HTERT RPE-1 (cell line): Measurements from ENCODE around the gene HSFX1.

Experiments used
- in situ Hi-C: fragments of 300-500 bp; cut with MboI; formaldehyde crosslinking; loops from 4 replicates; pipeline ENCODE4 v1.14.3; 2020; ENCODE audit warnings: low sequenced_read_pairs

Gene HSFX1

DNA sequence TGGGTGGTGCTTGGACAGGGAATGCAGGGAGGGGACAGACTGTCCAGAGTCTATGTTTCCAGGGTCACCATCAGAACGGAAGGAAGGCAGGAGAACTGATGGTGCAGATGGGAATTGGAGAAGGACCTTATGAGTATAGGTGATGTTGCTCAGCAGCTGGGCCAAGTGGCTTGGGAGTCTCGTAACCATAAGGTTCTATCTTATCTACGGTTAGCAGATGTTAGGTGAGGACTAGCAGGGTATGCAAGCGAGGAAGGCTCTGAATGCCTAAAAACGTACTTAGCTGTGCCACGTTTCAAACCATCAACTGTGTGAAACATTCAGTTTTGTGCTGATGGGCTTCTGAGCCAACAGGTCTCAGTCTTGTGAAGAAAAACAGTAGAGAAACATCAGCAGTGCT lies 30.2 kb downstream of the HSFX1 start:
- in situ Hi-C loops = no loop called here

DNA sequence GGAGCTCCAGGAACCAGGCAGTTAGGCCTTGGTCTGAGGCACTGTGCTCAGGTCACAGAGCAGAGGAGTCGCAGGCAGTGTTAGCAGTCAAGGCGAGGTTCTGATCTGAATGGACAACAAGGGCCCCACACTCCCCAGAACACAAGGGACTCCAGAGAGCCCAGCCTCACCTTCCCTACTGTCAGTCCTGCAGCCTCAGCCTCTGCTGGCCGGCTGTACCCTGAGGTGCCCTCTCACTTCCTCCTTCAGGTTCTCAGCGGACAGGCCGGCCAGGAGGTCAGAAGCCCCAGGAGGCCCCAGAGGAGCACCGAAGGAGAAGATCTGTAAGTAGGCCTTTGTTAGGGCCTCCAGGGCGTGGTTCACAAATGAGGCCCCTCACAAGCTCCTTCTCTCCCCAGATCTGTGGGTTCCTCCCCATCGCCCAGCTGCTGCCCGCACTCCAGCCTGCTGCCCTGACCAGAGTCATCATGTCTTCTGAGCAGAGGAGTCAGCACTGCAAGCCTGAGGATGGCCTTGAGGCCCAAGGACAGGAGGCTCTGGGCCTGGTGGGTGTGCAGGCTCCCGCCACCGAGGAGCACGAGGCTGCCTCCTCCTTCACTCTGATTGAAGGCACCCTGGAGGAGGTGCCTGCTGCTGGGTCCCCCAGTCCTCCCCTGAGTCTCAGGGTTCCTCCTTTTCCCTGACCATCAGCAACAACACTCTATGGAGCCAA lies 34.0 kb downstream of the HSFX1 start:
- in situ Hi-C loops = no loop called here

- in situ Hi-C loops = no loop called here
Measured at GRCh38 chrX:149818652-149819051, 44.8 kb downstream of the HSFX1 start.

DNA sequence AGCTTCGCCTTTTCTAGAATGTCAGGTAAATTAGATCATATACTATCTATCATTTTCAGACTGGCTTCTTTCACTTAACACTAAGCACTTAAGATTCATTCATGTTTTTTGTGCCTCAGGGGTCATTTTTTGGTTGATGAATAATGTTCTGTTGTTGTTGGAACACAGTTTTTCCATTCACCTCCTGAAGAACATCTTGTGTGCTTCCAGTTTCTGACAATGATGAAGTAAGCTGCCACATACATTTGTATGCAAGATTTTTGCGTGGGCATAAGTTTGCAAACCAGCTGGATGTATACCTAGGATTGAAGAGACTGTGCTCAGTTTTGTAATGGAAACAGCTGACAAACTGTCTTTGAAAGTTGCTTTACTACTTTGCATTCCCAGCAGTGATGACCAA lies 45.5 kb downstream of the HSFX1 start:
- in situ Hi-C loops = no loop called here

DNA sequence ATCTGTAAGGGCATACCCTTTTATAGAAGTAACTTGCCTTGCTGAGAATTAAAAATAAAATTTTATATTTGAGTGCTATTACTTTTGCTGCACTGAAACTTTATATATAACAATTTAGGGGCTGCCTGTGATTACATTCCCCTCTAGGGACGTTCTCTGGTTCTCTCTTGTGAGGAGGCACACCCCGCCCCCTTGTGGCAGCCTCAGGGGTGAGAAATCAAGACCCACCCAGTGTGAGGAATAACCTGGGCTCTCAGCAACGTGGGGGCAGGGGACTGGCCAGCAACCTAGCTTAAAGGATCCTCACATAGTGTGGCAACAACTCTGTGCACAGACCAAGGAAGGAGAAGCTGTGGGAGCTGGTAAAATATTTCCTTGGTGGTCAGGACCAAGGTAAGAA lies 51.6 kb downstream of the HSFX1 start:
- in situ Hi-C loops = no loop called here
